Duodenal mucosa (tissue), 2 donors: Measurements from ENCODE around the gene MTG2.

Source experiments
- H3K27ac ChIP-seq: one replicate; pipeline ENCODE4 v1.7.0; 2013; ENCODE audit warnings: low read depth, low read length
- H3K27me3 ChIP-seq, 2 donors: one replicate each; pipeline ENCODE4 v1.7.0; 2013; ENCODE audit warnings: low read length in 2 of 2, control low read depth in 1 of 2; ENCODE audit not compliant: insufficient read depth in 2 of 2, control insufficient read depth in 1 of 2
- H3K36me3 ChIP-seq, 2 donors: one replicate each; pipeline ENCODE4 v1.7.0; 2013; ENCODE audit warnings: low read length in 2 of 2, control low read depth in 1 of 2; ENCODE audit not compliant: insufficient read depth in 2 of 2, control insufficient read depth in 1 of 2
- H3K4me1 ChIP-seq, 2 donors: one replicate each; pipeline ENCODE4 v1.7.0; 2013; ENCODE audit warnings: low read length in 2 of 2, control low read depth in 1 of 2; ENCODE audit not compliant: insufficient read depth in 2 of 2, control insufficient read depth in 1 of 2
- H3K4me3 ChIP-seq, 2 donors: one replicate each; pipeline ENCODE4 v1.7.0; 2013; ENCODE audit warnings: low read length in 2 of 2, low read depth in 1 of 2
- H3K9ac ChIP-seq, 2 donors: one replicate each; pipeline ENCODE4 v1.7.0; 2013; ENCODE audit warnings: low read length in 2 of 2, low read depth in 1 of 2
- H3K9me3 ChIP-seq, 2 donors: one replicate each; pipeline ENCODE4 v1.7.0; 2013; ENCODE audit warnings: low read length in 2 of 2, control low read depth in 1 of 2; ENCODE audit not compliant: control insufficient read depth in 1 of 2

Gene MTG2

DNA sequence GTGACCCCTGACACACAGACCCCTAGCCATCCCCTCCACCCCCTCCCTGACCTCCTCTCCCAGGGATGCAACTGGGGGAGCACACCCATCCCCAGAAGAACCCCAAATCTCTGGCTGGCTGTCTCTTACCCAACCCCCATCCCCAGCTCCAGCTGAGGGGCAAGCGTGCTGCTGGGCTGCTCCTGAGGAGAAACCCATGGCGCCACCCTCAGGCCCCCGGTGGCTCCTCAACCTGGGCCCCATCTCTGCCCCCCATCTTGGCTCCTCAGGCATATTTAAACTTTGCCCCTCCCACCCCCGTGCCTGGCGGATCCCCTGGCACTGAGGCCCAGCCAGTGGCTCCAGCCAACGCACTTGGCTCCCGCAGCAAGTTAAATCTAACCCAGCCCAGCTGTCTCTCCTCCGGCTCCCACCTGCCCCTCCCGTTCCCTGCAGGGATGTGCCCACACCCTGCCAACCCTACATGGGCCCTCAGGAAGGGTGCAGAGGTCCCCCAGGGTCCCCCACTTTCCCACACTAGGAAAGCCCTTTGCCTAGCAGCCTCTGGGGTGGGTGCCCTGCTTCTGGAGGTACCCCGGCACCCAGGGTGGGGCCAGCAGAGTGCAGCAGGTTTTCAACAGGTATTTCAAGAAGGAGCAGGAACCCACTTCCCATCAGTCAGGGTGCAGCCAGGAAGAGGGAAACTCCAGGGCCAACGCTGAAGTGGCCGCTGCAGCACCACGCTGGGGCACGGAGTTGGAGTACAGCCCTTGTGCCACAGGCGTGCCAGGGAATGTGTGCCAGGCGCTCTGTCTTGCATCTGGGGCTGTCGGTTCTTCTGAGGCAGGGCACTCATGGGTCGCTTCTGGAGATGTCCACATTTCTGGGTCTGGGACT lies 50.2 kb downstream of the MTG2 start:
- peaks cover 6 to 7% of the 10 kb centered on the region in 2 donors for H3K4me1 ChIP-seq
- no peaks in the 10 kb centered on the region for H3K9me3 ChIP-seq
- H3K36me3 ChIP-seq, result no peaks in the 10 kb centered on the region
- H3K9ac ChIP-seq, result no peak overlapping the region
- H3K27me3 ChIP-seq, result no peaks in the 10 kb centered on the region
- H3K27ac ChIP-seq, result no peak overlapping the region
- no peak overlapping the region for H3K4me3 ChIP-seq

DNA sequence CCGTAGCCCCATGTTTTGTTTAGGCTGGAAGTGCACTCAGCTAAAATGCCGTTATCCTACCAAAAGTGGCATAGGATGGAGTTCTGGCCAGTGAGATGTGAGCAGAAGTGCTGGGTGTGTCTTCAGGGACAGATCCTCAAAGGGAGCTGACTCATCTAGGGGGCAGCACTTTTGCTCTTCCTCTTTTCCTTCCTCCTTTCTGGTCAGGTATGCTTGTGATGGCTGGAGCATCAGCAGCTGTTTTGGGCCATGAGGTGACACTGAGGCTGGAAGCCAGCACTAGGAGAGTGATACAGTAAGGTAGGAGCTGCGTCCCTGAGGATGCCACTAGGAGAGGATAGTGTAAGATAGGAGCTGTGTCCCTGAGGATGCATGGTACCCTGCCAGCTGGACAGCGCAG lies 50.9 kb downstream of the MTG2 start:
- no peak overlapping the region for H3K9ac ChIP-seq
- no peak overlapping the region for H3K27ac ChIP-seq
- no peaks in the 10 kb centered on the region for H3K36me3 ChIP-seq
- no peak overlapping the region for H3K4me3 ChIP-seq
- no peaks in the 10 kb centered on the region for H3K27me3 ChIP-seq
- no peaks in the 10 kb centered on the region for H3K9me3 ChIP-seq
- peaks cover 6 to 7% of the 10 kb centered on the region in 2 donors for H3K4me1 ChIP-seq

DNA sequence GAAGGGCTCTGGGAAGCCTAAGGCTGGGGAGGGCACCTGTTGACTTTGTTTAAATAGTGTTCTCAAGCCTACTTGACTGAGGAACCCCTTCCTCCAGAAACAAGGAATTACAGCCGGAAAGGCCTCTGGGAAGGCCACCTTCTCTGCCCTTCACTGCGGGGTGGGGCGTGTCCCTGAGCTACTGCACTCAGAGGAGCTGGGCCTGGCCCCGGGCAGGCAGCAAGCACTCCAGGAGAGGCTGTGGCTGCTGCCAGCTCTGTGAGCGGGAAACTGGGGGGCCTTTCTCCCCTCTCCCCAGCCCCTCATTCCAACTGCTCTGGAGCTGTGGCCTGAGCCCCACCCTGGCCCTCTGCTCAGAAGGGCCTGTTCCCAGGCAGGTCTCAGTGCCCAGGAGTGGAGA lies 51.5 kb downstream of the MTG2 start:
- no peak overlapping the region for H3K9ac ChIP-seq
- no peaks in the 10 kb centered on the region for H3K36me3 ChIP-seq
- H3K27me3 ChIP-seq, result no peaks in the 10 kb centered on the region

DNA sequence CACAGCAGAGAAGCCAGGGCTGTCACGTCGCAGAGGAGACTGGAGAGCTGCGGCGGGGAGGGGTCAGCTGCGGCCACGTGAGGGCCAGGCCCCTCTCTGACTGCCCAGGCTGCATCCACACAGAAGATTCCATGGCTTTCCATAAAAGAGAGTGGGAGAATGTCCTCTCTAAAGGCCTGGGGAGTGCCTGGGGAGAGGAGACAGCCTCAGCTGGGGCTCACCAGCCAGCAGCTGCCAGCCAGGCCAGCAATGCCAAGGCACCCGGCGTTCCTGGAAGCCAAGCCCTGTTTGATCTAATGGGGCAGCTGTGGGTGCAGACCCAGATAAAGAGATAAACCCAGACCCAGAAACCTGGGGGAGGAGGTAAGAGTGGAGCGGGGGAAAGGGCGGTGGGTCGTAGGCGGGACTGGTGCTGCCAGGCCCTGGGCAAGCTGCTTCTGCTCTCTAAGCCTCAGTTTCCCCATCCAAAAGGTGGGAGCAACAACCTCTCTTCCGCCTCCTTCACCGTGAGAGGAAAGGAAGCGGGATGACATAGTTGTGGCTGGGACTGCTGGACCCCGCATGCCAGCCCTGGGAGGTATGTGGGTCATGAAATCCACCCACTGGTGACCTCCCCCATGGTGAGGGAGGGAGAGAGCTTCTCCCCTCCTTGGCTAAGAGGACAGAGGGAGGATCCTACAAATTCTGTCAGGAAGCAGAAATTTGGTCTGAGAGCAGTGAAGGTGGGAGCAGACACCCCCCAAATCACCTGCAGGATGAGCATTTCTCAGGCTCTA lies 52.4 kb downstream of the MTG2 start:
- H3K9ac ChIP-seq, result no peak overlapping the region
- no peaks in the 10 kb centered on the region for H3K27me3 ChIP-seq
- H3K4me3 ChIP-seq, result no peak overlapping the region
- H3K9me3 ChIP-seq, result no peaks in the 10 kb centered on the region
- H3K4me1 ChIP-seq, result peaks cover 15 to 20% of the 10 kb centered on the region in 2 donors
- H3K27ac ChIP-seq, result no peak overlapping the region
- no peaks in the 10 kb centered on the region for H3K36me3 ChIP-seq

More for the DNA sequence above, 51.5 kb downstream of the MTG2 start:
- no peak overlapping the region for H3K4me3 ChIP-seq
- peaks cover 8 to 12% of the 10 kb centered on the region in 2 donors for H3K4me1 ChIP-seq
- no peak overlapping the region for H3K27ac ChIP-seq
- H3K9me3 ChIP-seq, result no peaks in the 10 kb centered on the region

DNA sequence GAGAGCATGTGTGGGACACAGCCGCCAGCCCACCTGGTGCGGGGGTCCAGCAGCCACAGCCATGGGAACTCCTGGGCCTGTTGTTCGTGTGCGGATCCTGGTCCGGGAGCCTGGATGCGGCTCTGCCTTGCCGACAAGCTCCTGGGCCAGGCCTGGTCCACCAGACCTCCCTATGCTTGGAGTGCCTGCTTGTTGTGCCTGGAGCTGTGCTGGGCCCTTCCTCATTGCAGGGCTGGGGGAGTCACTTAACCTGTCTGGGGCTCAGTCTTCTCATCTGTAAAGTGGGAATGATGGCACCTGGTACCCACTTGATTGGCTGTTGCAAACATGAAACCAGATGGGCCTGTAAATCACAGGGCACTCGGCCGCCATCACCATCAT lies 52.9 kb downstream of the MTG2 start:
- peaks cover 21 to 26% of the 10 kb centered on the region in 2 donors for H3K4me1 ChIP-seq
- no peak overlapping the region for H3K9ac ChIP-seq
- H3K27me3 ChIP-seq, result no peaks in the 10 kb centered on the region
- peaks cover 0 to 1% of the 10 kb centered on the region in 2 donors for H3K36me3 ChIP-seq
- H3K9me3 ChIP-seq, result no peaks in the 10 kb centered on the region
- H3K4me3 ChIP-seq, result no peak overlapping the region
- H3K27ac ChIP-seq, result no peak overlapping the region

DNA sequence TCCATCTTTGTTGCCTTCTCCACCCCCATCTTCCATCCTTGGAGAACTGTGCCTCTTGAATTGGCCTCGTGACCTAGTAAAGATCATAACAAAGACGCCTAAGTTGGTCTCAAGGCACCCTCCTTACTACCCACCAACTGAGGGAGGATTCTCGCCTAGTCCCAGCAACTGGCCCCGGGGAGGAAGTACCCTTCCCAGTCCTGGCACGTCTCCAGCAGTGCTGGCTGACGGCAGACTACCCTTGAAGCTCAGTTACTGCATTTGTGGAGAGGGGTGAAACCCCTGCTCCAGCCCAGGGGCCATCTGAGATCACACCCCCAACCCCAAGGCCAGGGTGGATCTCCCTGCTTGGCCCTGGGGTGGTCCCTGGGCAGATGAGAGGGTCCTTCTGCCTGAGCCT lies 53.4 kb downstream of the MTG2 start:
- H3K9me3 ChIP-seq, result no peaks in the 10 kb centered on the region
- no peaks in the 10 kb centered on the region for H3K27me3 ChIP-seq
- peaks cover 25 to 30% of the 10 kb centered on the region in 2 donors for H3K4me1 ChIP-seq
- H3K9ac ChIP-seq, result no peak overlapping the region
- H3K36me3 ChIP-seq, result peaks cover 0 to 3% of the 10 kb centered on the region in 2 donors
- H3K27ac ChIP-seq, result no peak overlapping the region
- no peak overlapping the region for H3K4me3 ChIP-seq

DNA sequence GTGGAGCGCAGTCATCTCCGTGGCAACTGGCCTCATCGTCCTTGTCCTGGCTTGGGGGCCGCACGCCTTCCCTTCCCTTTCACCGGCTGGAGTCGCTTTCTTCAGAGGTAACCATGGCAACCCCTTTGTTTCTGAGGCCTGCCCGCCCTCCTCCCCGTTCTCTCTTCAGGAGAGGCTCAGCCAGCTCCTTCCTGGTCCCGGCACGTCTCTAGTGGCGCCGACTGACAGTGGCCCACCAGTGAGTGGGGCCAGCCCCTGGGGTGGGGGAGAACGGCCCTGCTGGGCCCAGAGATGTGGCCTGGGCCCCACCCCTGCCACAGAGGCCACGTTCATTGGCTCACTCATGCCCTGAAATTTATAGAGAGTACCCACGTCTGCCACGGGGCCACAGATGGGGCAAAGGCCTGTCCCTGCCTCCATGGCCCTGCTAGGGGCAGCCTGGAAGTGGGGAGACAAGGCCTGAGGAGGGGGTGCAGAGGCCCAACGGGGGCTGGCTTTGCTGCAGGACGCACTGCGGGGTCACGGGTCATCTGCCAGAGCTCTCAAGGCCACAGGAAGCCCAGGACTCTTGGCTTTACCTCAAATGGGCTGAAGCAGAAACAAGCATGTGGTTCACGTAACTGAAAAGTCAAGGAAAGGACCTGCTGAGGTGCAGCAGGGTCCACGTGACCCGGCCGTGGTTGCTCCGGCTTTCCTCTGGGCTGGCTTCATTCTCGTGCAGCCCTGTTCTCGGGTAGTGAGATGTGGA lies 54.1 kb downstream of the MTG2 start:
- no peaks in the 10 kb centered on the region for H3K27me3 ChIP-seq
- H3K27ac ChIP-seq, result no peak overlapping the region
- no peak overlapping the region for H3K4me3 ChIP-seq
- peaks cover 0 to 3% of the 10 kb centered on the region in 2 donors for H3K36me3 ChIP-seq
- H3K9me3 ChIP-seq, result no peaks in the 10 kb centered on the region
- peaks cover 33 to 36% of the 10 kb centered on the region in 2 donors for H3K4me1 ChIP-seq
- no peak overlapping the region for H3K9ac ChIP-seq

DNA sequence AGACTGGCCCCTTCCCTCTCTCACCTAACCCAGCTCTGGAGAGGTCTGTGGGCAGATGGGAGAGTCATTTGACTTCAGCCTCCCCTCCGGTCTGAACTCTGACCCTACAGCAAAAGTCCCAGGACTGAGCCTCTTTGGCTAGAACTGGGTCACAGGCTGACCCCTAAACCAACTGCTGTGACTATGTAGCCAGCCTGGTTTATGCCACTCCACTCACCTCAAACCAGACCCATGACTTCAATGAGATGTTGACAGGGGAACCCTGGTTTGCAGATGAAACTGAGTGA lies 54.6 kb downstream of the MTG2 start:
- H3K27me3 ChIP-seq, result no peaks in the 10 kb centered on the region
- peaks cover 0 to 6% of the 10 kb centered on the region in 2 donors for H3K36me3 ChIP-seq
- H3K9ac ChIP-seq, result peak overlapping the region; percentile 37 to 55
- H3K9me3 ChIP-seq, result no peaks in the 10 kb centered on the region
- H3K27ac ChIP-seq, result no peak overlapping the region
- H3K4me1 ChIP-seq, result peaks cover 38 to 41% of the 10 kb centered on the region in 2 donors
- H3K4me3 ChIP-seq, result peak overlapping the region; percentile 59 to 76

DNA sequence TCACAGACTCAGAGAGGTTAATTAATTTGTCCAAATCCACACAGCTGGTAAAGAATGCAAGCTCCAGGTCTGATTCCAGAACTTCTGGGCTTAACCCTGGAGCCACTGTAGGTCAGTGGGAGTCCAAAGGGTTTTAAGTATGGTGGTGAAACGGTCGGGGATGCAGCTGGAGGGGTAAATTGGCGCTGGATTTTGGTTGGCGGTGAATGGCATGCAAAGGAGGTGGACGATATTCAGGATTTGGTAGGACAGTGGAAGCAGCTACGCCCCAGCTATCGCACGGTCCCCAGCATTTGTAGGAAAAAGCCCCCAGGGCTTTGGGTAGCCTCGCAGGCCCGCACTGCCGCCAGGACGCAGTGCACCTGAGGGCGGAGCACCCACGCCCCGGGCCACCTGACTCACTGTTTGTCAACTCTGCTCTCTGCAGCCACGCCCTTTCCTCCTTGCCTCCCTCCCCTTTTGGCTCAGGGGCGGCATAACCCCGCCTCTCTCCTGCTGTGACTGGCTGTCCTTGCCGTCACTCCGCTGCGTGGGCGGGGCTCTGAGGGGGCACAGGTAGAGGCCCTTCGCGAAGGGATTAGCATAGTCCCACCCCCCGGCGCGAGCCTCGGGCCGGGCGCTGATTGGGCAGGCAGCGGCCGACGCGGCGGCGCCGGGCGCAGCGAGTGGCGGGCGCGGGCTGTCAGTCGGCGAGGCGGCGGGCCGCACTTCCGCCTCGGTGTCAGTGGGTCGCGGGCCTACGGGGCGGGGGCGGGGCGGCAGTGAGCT lies 55.2 kb downstream of the MTG2 start, which contains the start of gene OSBPL2:
TSS of gene OSBPL2 (plus strand) at position 721 of the 768 bp plus-strand sequence. CDS start 17,664 bp downstream, outside the sequence.
- peaks cover 41 to 43% of the 10 kb centered on the region in 2 donors for H3K4me1 ChIP-seq

More for the DNA sequence above, 55.2 kb downstream of the MTG2 start, which contains the start of gene OSBPL2:
- peak within 1 kb of the TSS; percentile 90 to 91 for H3K4me3 ChIP-seq
- peaks cover 0 to 11% of the 10 kb centered on the region in 2 donors for H3K36me3 ChIP-seq
- H3K9me3 ChIP-seq, result no peaks in the 10 kb centered on the region
- no peaks in the 10 kb centered on the region for H3K27me3 ChIP-seq
- peak within 1 kb of the TSS; percentile 88 to 89 for H3K9ac ChIP-seq
- peak within 1 kb of the TSS; percentile 35 for H3K27ac ChIP-seq
